K562 (cell line): Measurements from ENCODE around the gene TRIM37. TPM values are rescaled to one million over a fixed set of nuclear protein-coding genes. Genes with fewer than 3 reads are reported as not detected.

Experiments
- ATAC-seq: fragments of 200-7000 bp; cut with Tn5 transposase; 3 replicates; pipeline ENCODE4 v1.9.1; 2020; ENCODE audit warnings: moderate library complexity
- BruUV-seq: library from RNA; stranded (reverse); fragments of 400-500 nt; replicated peaks from 2 replicates; lab custom pipeline; 2021; lab: Mats Ljungman, UMichigan
- CTCF ChIA-PET: fragments of 300-600 bp; formaldehyde crosslinking; extraction: SDS; loops from one replicate; lab custom pipeline; 2021; ENCODE audit warnings: low intra/inter-chr PET ratio; lab: Yijun Ruan, JAX
- POLR2A ChIA-PET: fragments of 300-600, 350-650 bp; sonication (Branson Sonifier 250); formaldehyde crosslinking; extraction: SDS; loops from one replicate; lab custom pipeline; 2021; ENCODE audit warnings: antibody characterized with exemption, inconsistent platforms; lab: Yijun Ruan, JAX
- DNase-seq, 4 experiments: peaks; one replicate each; pipeline versions ENCODE4 v3.0.0 to v3.0.0-alpha.2; 2011 to 2018; ENCODE audit warnings: low spot score in 3 of 4, mixed read lengths in 3 of 4; ENCODE audit errors: extremely low read depth in 1 of 4
- FAIRE-seq: peaks from 2 replicates; lab custom pipeline; 2011; peaks lifted over from hg19 to GRCh38; lab: Jason Lieb, UNC
- H2AFZ ChIP-seq: 2 replicates; pipeline ENCODE4 v1.6.0; 2011; ENCODE audit warnings: low read depth, low read length, control low read depth, inconsistent platforms
- H3K27ac ChIP-seq: fragments of 200-600 bp; 3 replicates; pipeline ENCODE4 v1.8.0; 2011; ENCODE audit warnings: low read depth, mild to moderate bottlenecking, control low read depth, inconsistent platforms, low read length, moderate library complexity, mixed read lengths; ENCODE audit errors: extremely low read depth
- H3K27me3 ChIP-seq, 2 experiments: fragments of 300-600 bp in 1 of 2; 2 replicates in 1 of 2; 3 replicates in 1 of 2; pipeline versions ENCODE4 v1.6.0 to v1.8.0; 2011; ENCODE audit warnings: inconsistent platforms in 2 of 2, low read length in 2 of 2, mild to moderate bottlenecking in 1 of 2, mixed read lengths in 1 of 2, moderate library complexity in 1 of 2; ENCODE audit not compliant: control insufficient read depth in 2 of 2, insufficient read depth in 2 of 2
- H3K36me3 ChIP-seq: fragments of 300-600 bp; 3 replicates; pipeline ENCODE4 v1.8.0; 2011; ENCODE audit warnings: mild to moderate bottlenecking, low read length, inconsistent platforms; ENCODE audit not compliant: control insufficient read depth, insufficient read depth
- H3K4me1 ChIP-seq, 2 experiments: fragments of 200-600 bp in 1 of 2; replicated peaks in 1 of 2; 2 replicates in 1 of 2; 3 replicates in 1 of 2; pipeline versions ENCODE4 v1.5.1 to v1.8.0; 2011; ENCODE audit warnings: inconsistent platforms in 2 of 2, low read length in 2 of 2, mild to moderate bottlenecking in 1 of 2, mixed read lengths in 1 of 2, moderate library complexity in 1 of 2; ENCODE audit not compliant: control insufficient read depth in 2 of 2, insufficient read depth in 2 of 2
- H3K4me2 ChIP-seq: 2 replicates; pipeline ENCODE4 v1.6.1; 2011; ENCODE audit warnings: low read length, control low read depth, inconsistent platforms, mixed read lengths; ENCODE audit not compliant: insufficient read depth
- H3K4me3 ChIP-seq: fragments of 200-600 bp; sonication (generic), shearing (Covaris generic); 2 replicates; pipeline ENCODE4 v1.5.1; 2016; ENCODE audit warnings: control low read depth, inconsistent platforms
- H3K79me2 ChIP-seq: fragments of 200-600 bp; 3 replicates; pipeline ENCODE4 v1.8.0; 2011; ENCODE audit warnings: low read length, inconsistent platforms; ENCODE audit not compliant: control insufficient read depth, insufficient read depth
- H3K9ac ChIP-seq, 2 experiments: 2 replicates each; pipeline versions ENCODE4 v1.6.0 to v1.6.1; 2011; ENCODE audit warnings: low read depth in 2 of 2, low read length in 2 of 2, control low read depth in 1 of 2, inconsistent platforms in 1 of 2, mild to moderate bottlenecking in 1 of 2, mixed read lengths in 1 of 2; ENCODE audit not compliant: insufficient read depth in 1 of 2
- H3K9me1 ChIP-seq: one replicate; pipeline ENCODE4 v1.6.0; 2011; ENCODE audit warnings: inconsistent platforms, mild to moderate bottlenecking, low read length, moderate library complexity; ENCODE audit not compliant: control insufficient read depth, insufficient read depth
- H3K9me3 ChIP-seq: replicated peaks from 2 replicates; pipeline ENCODE4 v1.5.1; 2011; ENCODE audit warnings: low read depth, low read length, inconsistent platforms; ENCODE audit not compliant: control insufficient read depth, insufficient read depth
- H4K20me1 ChIP-seq: replicated peaks from 2 replicates; pipeline ENCODE4 v1.6.1; 2011; ENCODE audit warnings: low read length, inconsistent platforms, mixed read lengths; ENCODE audit not compliant: control insufficient read depth, insufficient read depth
- BCOR ChIP-seq: fragments of 450-650 bp; IDR thresholded peaks from 2 replicates; pipeline ENCODE4 v1.6.1; 2016
- C11orf30 ChIP-seq: fragments of 450-650 bp; IDR thresholded peaks from 2 replicates; pipeline ENCODE4 v1.6.1; 2016; ENCODE audit warnings: low read depth, mild to moderate bottlenecking
- DDX20 ChIP-seq: fragments of 450-650 bp; IDR thresholded peaks from 2 replicates; pipeline ENCODE4 v1.6.1; 2016; ENCODE audit warnings: missing genetic modification characterization, low read depth, mild to moderate bottlenecking, missing compliant biosample characterization, moderate library complexity
- E2F3 ChIP-seq: fragments of 250-450 bp; sonication (Bioruptor Pico); IDR thresholded peaks from 2 replicates; pipeline ENCODE4 v1.4.0; 2020; ENCODE audit warnings: mild to moderate bottlenecking
- HDGF ChIP-seq: fragments of 450-650 bp; IDR thresholded peaks from 2 replicates; pipeline ENCODE4 v1.6.1; 2016
- PKNOX1 ChIP-seq: fragments of 450-650 bp; IDR thresholded peaks from 2 replicates; pipeline ENCODE4 v1.6.1; 2016
- PML ChIP-seq: IDR thresholded peaks from 2 replicates; pipeline ENCODE4 v1.6.1; 2012; ENCODE audit warnings: low read length, inconsistent platforms
- PRPF4 ChIP-seq: fragments of 200-400 bp; formaldehyde crosslinking; IDR thresholded peaks from one replicate; pipeline ENCODE4 v1.6.1; 2017; ENCODE audit warnings: low read length, low read depth, mild to moderate bottlenecking; ENCODE audit not compliant: insufficient read depth, poor library complexity, severe bottlenecking
- SP1 ChIP-seq: sonication (generic); formaldehyde crosslinking; IDR thresholded peaks from 2 replicates; pipeline ENCODE4 v1.8.1; 2022; ENCODE audit warnings: mild to moderate bottlenecking, missing genetic modification reagents
- SUPT5H ChIP-seq: fragments of 450-650 bp; IDR thresholded peaks from 2 replicates; pipeline ENCODE4 v1.6.1; 2016
- ZBTB11 ChIP-seq, 3 experiments: fragments of 200-800 bp in 1 of 3; fragments of 250-450 bp in 1 of 3; fragments of 450-650 bp in 1 of 3; sonication (Bioruptor Pico) in 1 of 3; sonication (Bioruptor generic) in 1 of 3; formaldehyde crosslinking in 1 of 3; IDR thresholded peaks; 2 replicates each; pipeline versions ENCODE4 v1.6.1 to v1.8.0; 2016 to 2022; ENCODE audit warnings: mild to moderate bottlenecking in 2 of 3, missing genetic modification characterization in 2 of 3, missing compliant biosample characterization in 1 of 3, moderate library complexity in 1 of 3
- ZFP1 ChIP-seq: fragments of 450-650 bp; formaldehyde crosslinking; IDR thresholded peaks from 2 replicates; pipeline ENCODE4 v1.4.0; 2020; ENCODE audit warnings: mild to moderate bottlenecking, mixed read lengths
- ZNF121 ChIP-seq: sonication (generic); formaldehyde crosslinking; conservative IDR thresholded peaks from 2 replicates; pipeline ENCODE4 v1.8.0; 2022; ENCODE audit warnings: missing genetic modification reagents
- ZNF77 ChIP-seq: fragments of 250-450 bp; sonication (Bioruptor Pico); IDR thresholded peaks from 2 replicates; pipeline ENCODE4 v1.5.0; 2020
- WGBS: fragments of 100-300 bp; shearing (Covaris generic); methylation state at CpG from one replicate; pipeline ENCODE4 v1.1.6; 2016; ENCODE audit warnings: low coverage, mixed read lengths; ENCODE audit not compliant: insufficient coverage; ENCODE audit errors: missing lambda C conversion rate; 5-methylcytosine and 5-hydroxymethylcytosine counted together
- in situ Hi-C: fragments of 300-500 bp; cut with MboI; formaldehyde crosslinking; loops from 4 replicates; pipeline ENCODE4 v1.15.0; 2018; ENCODE audit warnings: inconsistent platforms, mixed read lengths
- intact Hi-C: fragments of 100-400 bp; cut with micrococcal nuclease; formaldehyde crosslinking; loops from 2 replicates; pipeline ENCODE4 v1.14.2; 2022
- polyA plus RNA-seq, 8 experiments: library from polyadenylated mRNA; depleted of rRNA in 4 of 8; stranded (reverse) in 5 of 8; unstranded in 3 of 8; fragments of >200 nt; fragmentation: Nextera tagmentation in 2 of 8; fragmentation: Illumina TruSeq in 1 of 8; extraction: Ambion mirVana in 2 of 8; extraction: Trizol in 1 of 8; gene quantifications; 2 replicates each; pipeline versions ENCODE4 v1.2.1 to v1.2.3, GENCODE V29; 2011 to 2014; ENCODE audit warnings: inconsistent platforms in 1 of 8, missing spikeins in 1 of 8
- total RNA-seq, 7 experiments: library from RNA; depleted of rRNA in 6 of 7; stranded (reverse); fragments of >200 nt in 6 of 7; fragmentation: Illumina TruSeq in 2 of 7; extraction: Trizol in 2 of 7; gene quantifications; 2 replicates each; pipeline versions ENCODE4 v1.2.1 to v1.2.3, GENCODE V29; 2011 to 2021; ENCODE audit warnings: low replicate concordance in 1 of 7

Gene TRIM37
- total and polyA plus RNA-seq, 9 of the 15 experiments (the other 6 are each of a cell fraction or from before 2014, with no cell fraction given) = 4.5 to 31.4 (median 23.8) TPM

DNA sequence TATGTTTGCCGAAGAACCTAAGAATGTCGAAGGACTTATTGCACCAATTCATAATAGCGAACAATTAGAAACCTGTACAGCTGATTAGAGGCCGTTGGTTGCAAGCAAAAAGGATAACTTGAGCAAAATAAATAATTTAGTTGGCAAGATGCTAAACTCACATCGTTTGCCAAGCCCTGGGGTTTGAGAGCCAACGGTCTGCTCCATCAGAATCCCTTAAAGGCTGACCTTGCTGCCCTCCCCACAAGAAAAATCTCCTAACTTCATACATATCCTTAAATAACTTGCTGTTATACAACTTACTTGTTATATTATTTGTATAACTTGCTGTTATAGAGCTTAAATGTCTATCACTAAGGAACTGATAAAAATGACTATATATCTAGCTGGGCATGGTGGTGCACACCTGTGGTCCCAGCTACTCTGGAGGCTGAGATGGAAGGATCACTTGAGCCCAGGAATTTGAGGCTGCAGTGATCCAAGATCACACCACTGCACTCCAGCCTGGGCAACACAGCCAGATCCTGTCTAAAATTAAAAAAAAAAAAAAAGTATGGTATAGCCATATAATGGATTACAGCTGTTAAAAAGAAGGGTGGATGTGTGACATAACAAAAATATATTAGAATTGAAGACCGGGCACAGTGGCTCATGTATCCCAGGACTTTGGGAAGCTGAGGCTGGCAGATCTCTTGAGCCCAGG lies 1.9 kb upstream of the TRIM37 start:
- POLR2A ChIA-PET = no interaction called here
- Histone ChIP-seq H3K36me3 (peaks cover 30% of the 10 kb centered on the region), H3K4me2 (no peak overlapping the region), H3K79me2 (peaks cover 29% of the 10 kb centered on the region), H3K9me3 (no peaks in the 10 kb centered on the region), H4K20me1 (no peaks in the 10 kb centered on the region), H3K27me3 (no peaks in the 10 kb centered on the region), H3K27ac (no peak overlapping the region), H3K9ac (no peak overlapping the region), H3K4me3 (no peak overlapping the region), H2AFZ (no peak overlapping the region), H3K4me1 (peaks cover 9 to 17% of the 10 kb centered on the region in 2 experiments; a peak in 4 of 5 replicates), H3K9me1 (no peaks in the 10 kb centered on the region)
- no peak for DNase-seq
- no TSS peak for BruUV-seq
- CTCF ChIA-PET = no interaction called here
- WGBS = 91% methylated on average over 7 of the region's 7 CpGs
- in situ Hi-C loops = no loop called here
- no peak for ATAC-seq
- no peak for FAIRE-seq
- intact Hi-C loops = no loop called here
- peak in 1 of 3 experiments; percentile 54; a peak in 1 of 6 replicates for TF ChIP-seq ZBTB11 (CRISPR knock-in tag; IDR thresholded peaks at IDR 0.05)
- TF ChIP-seq E2F3 (CRISPR knock-in tag) = no peak
- TF ChIP-seq PML = no peak
- no peak for TF ChIP-seq SP1
- TF ChIP-seq HDGF = no peak
- TF ChIP-seq BCOR = peak; percentile 63; the same call in 1 of the 2 replicates
- no peak for TF ChIP-seq PKNOX1
- TF ChIP-seq ZFP1 (CRISPR knock-in tag) = no peak
- 0 out of 2 replicates have a peak, but pooled peaks have one; percentile 7 for TF ChIP-seq SUPT5H
- TF ChIP-seq PRPF4 = no peak
- no peak for TF ChIP-seq C11orf30
- no peak for TF ChIP-seq ZNF77 (CRISPR knock-in tag)
- no peak for TF ChIP-seq DDX20
- TF ChIP-seq ZNF121 (CRISPR knock-in tag) = peak; percentile 94
